ENCODE measurements around the gene CD19.

DNA sequence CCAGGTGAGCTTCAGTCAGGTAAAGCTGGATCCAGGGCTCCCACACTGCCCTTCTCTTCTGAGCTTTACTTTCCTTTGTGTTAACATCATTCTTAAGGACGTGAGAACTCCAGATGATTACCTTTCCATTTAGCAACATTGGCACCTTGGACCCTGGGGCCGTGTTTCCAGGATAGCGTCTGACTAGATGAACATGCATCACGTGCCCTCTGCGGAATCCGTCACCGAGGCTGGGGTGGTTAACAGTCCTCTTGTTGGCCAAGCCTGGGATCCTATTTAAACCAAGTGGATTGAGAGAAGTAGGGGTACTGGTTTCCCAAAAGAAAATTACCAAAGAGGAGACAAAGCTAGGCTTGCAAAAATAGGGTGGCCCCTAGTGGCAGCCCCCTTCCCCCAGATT, 49.2 kb downstream of the CD19 start:
- TF ChIP-seq POLR2A (IDR thresholded peaks at IDR 0.05), result no peak
- no peak for TF ChIP-seq POLR2AphosphoS5 (IDR thresholded peaks at IDR 0.05; ENCODE audit: insufficient read depth in 1 of 2, low read depth in 1 of 2)
